IPS-18c (cell line): ENCODE measurements around the gene OSCP1.

Experiments used
- H3K4me3 ChIP-seq: 2 replicates; pipeline ENCODE4 v1.7.0; 2013; ENCODE audit warnings: low read depth, mild to moderate bottlenecking, low read length, moderate library complexity; ENCODE audit not compliant: insufficient read depth
- H3K9me3 ChIP-seq: one replicate; pipeline ENCODE4 v1.6.1; 2013; ENCODE audit warnings: mild to moderate bottlenecking, low read length, moderate library complexity; ENCODE audit not compliant: control insufficient read depth, insufficient read depth

Gene OSCP1

GRCh38 chr1:36397378-36398230 is 52.6 kb downstream of the OSCP1 start, which contains the start of gene LSM10:
Gene LSM10 (minus strand): TSS chr1:36397908. CDS start chr1:36394129, 3,779 bp downstream.
- peak within 1 kb of the TSS; percentile 86 for H3K4me3 ChIP-seq
- H3K9me3 ChIP-seq, result no peaks in the 10 kb centered on the region

- Histone ChIP-seq H3K9me3 (no peaks in the 10 kb centered on the region), H3K4me3 (peak overlapping the region; percentile 86)
Measured at GRCh38 chr1:36397083-36397377, 53.2 kb downstream of the OSCP1 start.

- no peaks in the 10 kb centered on the region for H3K9me3 ChIP-seq
- no peak overlapping the region for H3K4me3 ChIP-seq
Measured at GRCh38 chr1:36396359-36396758, 53.9 kb downstream of the OSCP1 start.

- no peak overlapping the region for H3K4me3 ChIP-seq
- no peaks in the 10 kb centered on the region for H3K9me3 ChIP-seq
Measured at GRCh38 chr1:36393686-36394085, 56.6 kb downstream of the OSCP1 start.

- Histone ChIP-seq H3K4me3 (no peak overlapping the region), H3K9me3 (no peaks in the 10 kb centered on the region)
Measured at GRCh38 chr1:36392836-36393235, 57.4 kb downstream of the OSCP1 start.

- Histone ChIP-seq H3K9me3 (no peaks in the 10 kb centered on the region), H3K4me3 (no peak overlapping the region)
Measured at GRCh38 chr1:36391271-36391670, 59.0 kb downstream of the OSCP1 start.

GRCh38 chr1:36390411-36390810 is 59.8 kb downstream of the OSCP1 start:
- no peak overlapping the region for H3K4me3 ChIP-seq
- no peaks in the 10 kb centered on the region for H3K9me3 ChIP-seq

GRCh38 chr1:36389999-36390398 is 60.3 kb downstream of the OSCP1 start:
- Histone ChIP-seq H3K4me3 (no peak overlapping the region), H3K9me3 (no peaks in the 10 kb centered on the region)

GRCh38 chr1:36389261-36389660 is 61.0 kb downstream of the OSCP1 start:
- H3K9me3 ChIP-seq, result no peaks in the 10 kb centered on the region
- H3K4me3 ChIP-seq, result no peak overlapping the region

GRCh38 chr1:36387141-36387949 is 62.9 kb downstream of the OSCP1 start:
- no peaks in the 10 kb centered on the region for H3K9me3 ChIP-seq
- no peak overlapping the region for H3K4me3 ChIP-seq

GRCh38 chr1:36386265-36387140 is 63.7 kb downstream of the OSCP1 start:
- peak overlapping the region; percentile 74 for H3K4me3 ChIP-seq
- H3K9me3 ChIP-seq, result no peaks in the 10 kb centered on the region

- Histone ChIP-seq H3K9me3 (no peaks in the 10 kb centered on the region), H3K4me3 (peak within 1 kb of the TSS; percentile 93)
Measured at GRCh38 chr1:36385410-36386264, 64.6 kb downstream of the OSCP1 start, which contains the start of gene STK40. Gene STK40 (minus strand): TSS chr1:36385924. CDS start chr1:36361332, 24,592 bp downstream.

- Histone ChIP-seq H3K4me3 (peak overlapping the region; percentile 93), H3K9me3 (no peaks in the 10 kb centered on the region)
Measured at GRCh38 chr1:36384542-36385409, 65.5 kb downstream of the OSCP1 start.

- H3K9me3 ChIP-seq, result no peaks in the 10 kb centered on the region
Measured at GRCh38 chr1:36383240-36383639, 67.0 kb downstream of the OSCP1 start.

GRCh38 chr1:36382669-36383068 is 67.6 kb downstream of the OSCP1 start:
- Histone ChIP-seq H3K4me3 (no peak overlapping the region), H3K9me3 (no peaks in the 10 kb centered on the region)

More at GRCh38 chr1:36383240-36383639, 67.0 kb downstream of the OSCP1 start:
- no peak overlapping the region for H3K4me3 ChIP-seq

GRCh38 chr1:36382231-36382630 is 68.0 kb downstream of the OSCP1 start:
- Histone ChIP-seq H3K4me3 (no peak overlapping the region), H3K9me3 (no peaks in the 10 kb centered on the region)
